Vagina (tissue), 2 donors: Measurements from ENCODE around the gene SORL1-AS1.

ENCODE experiments used
- POLR2A ChIP-seq, 2 donors: fragments of 450-650 bp; IDR thresholded peaks; one replicate each; pipeline ENCODE4 v1.6.1; 2017; ENCODE audit warnings: antibody characterized with exemption in 2 of 2, mild to moderate bottlenecking in 2 of 2, moderate library complexity in 2 of 2
- TF ChIP-seq, protein P1 (sequence below), 3 experiments: fragments of 450-650 bp in 2 of 3; fragments of 200-600 bp in 1 of 3; sonication (generic) in 1 of 3; IDR thresholded peaks; one replicate each; pipeline ENCODE4 v1.5.1; 2017 to 2019; ENCODE audit warnings: antibody characterized with exemption in 3 of 3, mild to moderate bottlenecking in 2 of 3, moderate library complexity in 2 of 3

DNA sequence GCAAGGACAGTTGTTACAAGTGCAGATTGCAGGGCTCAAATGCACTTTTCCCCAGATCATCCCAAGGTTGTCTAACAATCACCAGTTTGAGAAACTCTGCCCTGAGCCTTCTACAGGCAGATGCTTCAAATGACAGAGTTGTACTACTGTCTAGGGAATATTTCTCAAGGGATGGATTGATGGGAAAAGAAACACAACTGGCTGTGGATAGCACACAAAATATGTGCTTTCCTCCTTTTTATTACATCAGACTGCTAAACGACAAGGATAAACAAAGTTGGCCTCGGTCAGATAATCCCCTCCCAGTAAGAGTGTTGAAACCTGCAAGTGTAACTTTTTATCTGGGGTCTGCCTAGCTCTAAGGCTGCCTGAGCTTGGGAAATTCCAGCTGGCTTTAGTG is 46.6 kb upstream of the SORL1-AS1 start:
- TF ChIP-seq, protein P1, sequence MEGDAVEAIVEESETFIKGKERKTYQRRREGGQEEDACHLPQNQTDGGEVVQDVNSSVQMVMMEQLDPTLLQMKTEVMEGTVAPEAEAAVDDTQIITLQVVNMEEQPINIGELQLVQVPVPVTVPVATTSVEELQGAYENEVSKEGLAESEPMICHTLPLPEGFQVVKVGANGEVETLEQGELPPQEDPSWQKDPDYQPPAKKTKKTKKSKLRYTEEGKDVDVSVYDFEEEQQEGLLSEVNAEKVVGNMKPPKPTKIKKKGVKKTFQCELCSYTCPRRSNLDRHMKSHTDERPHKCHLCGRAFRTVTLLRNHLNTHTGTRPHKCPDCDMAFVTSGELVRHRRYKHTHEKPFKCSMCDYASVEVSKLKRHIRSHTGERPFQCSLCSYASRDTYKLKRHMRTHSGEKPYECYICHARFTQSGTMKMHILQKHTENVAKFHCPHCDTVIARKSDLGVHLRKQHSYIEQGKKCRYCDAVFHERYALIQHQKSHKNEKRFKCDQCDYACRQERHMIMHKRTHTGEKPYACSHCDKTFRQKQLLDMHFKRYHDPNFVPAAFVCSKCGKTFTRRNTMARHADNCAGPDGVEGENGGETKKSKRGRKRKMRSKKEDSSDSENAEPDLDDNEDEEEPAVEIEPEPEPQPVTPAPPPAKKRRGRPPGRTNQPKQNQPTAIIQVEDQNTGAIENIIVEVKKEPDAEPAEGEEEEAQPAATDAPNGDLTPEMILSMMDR (IDR thresholded peaks at IDR 0.05), result no peak
- TF ChIP-seq POLR2A (IDR thresholded peaks at IDR 0.05), result no peak
